ENCODE data around the gene PRPF6.
A peak's percentile ranks its signal among the peaks of the same experiment; 100 is the strongest.

PRPF6 gene

DNA sequence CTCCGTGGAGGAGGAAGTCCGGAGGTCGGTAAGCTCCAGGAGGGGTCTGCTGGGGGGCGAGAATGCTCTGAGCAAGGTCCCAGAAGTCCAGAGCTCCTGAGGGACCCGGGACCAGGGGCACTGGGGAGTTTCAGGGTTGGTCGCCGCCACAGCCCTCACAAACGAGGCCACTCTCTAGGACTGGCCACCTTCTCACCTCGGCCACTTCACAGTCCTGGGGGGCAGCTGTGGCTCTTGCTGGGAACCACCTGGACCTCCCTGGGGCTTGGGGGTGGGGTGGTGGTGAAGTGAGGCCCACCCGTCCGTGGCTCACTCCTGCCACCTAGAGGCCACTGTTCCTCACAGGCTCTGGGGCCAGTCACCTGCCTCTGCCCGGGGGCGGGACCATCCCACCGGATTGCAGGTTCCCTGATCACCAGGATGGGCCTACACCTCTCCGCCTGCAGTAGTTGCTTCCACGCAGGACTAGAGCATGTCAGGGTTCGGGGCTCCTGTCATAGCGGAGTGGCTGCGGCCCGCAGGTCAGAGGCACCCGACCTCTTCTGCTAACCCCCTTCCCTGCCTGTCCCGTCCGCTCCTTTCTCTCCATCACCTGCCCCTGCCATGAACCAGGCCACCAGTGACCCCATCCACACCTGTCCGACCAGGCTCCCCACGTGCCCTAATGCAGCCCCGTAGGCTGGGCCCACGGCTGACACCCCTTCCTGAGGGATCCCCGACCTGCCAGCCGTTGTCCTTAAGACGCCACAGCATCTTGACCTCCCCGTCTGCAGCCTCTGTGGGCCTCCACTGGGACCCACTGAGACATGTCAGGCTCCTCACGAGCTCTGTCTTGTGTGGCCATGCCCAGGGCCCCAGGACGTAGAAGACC, 76.9 kb downstream of the PRPF6 start:
- peak in 38 of 56 donors; percentile 6 to 72 (median 23) for DNase-seq

DNA sequence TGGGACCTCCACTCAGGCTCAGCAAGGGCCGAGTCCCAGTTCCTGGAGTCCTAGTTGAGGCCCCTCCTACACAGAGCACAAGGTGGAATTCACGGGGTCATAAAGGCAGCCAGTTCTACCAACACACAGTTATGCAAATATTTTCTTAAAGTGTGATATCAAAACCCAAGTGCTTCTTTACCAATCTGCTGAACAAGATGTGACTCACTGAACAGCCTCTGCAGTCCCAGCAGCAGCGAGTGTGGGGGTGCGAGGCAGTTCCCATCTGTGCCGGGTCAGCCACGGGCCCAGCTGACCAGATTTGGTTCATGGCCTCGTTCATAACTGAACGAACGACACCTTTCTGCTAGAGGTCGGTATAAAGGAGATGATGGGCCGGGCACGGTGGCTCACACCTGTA, 77.6 kb downstream of the PRPF6 start:
- DNase-seq, result peak in 3 of 56 donors; percentile 15 to 30 (median 21)

DNA sequence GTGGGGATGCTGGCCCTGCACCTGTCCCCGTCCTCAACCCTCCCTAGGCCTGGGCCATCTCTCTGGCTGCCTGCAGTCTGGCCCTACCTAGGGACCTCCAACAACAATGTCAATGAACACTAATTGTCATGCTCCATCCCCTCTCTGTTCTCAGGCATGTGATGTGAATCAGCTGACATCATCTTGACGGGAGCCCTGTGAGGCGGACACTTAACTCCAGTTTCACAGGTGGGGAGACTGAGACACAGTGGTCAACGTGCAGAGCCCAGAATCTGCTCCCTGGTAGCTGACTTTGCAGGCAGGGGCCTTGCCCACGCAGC, 81.3 kb downstream of the PRPF6 start:
- DNase-seq, result peak in 7 of 56 donors; percentile 19 to 57 (median 40)

DNA sequence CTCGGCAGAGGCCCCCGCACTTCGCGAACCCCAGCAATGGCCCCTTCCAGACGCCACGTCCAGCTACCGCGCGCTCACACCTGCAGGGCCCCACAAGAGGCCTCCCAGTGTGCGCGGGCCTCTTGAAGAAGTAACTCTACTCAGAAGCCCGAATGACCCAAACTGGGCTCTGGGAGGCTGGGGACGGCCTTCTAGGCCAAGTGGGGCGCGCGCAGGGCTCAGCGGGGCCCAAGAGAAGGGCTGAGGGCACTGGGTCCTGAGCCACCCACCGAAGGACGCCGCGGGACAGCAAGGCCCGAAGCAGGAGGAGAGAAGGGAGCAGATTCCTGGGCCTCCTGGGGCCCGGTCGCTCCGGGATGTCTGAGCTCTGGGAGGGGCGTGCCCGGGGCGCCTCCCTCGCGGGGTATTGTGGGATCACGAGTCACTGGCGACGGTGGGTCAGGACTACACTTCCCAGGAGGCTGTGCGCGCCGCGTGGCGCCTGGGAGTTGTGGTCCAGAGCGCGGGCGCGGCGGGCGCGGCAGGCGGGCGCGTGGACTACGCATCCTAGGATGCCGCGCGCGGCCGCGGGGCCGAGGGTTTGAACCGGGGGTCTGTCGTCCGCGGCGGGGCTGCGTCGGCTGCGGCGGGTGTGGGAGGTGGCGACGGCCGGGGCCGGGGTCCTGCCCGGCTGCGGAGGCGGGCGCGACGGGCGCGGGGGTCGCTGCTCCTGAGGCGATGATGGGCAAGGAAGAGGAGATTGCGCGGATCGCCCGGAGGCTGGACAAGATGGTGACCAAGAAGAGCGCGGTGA, 81.9 kb downstream of the PRPF6 start, which contains the start of gene TCEA2:
Gene TCEA2, plus strand, starts transcription at position 603 of the 793 bp plus-strand sequence. Its CDS starts 115 bp downstream, at position 718.
- peak; percentile 74 to 99 (median 96) for DNase-seq

DNA sequence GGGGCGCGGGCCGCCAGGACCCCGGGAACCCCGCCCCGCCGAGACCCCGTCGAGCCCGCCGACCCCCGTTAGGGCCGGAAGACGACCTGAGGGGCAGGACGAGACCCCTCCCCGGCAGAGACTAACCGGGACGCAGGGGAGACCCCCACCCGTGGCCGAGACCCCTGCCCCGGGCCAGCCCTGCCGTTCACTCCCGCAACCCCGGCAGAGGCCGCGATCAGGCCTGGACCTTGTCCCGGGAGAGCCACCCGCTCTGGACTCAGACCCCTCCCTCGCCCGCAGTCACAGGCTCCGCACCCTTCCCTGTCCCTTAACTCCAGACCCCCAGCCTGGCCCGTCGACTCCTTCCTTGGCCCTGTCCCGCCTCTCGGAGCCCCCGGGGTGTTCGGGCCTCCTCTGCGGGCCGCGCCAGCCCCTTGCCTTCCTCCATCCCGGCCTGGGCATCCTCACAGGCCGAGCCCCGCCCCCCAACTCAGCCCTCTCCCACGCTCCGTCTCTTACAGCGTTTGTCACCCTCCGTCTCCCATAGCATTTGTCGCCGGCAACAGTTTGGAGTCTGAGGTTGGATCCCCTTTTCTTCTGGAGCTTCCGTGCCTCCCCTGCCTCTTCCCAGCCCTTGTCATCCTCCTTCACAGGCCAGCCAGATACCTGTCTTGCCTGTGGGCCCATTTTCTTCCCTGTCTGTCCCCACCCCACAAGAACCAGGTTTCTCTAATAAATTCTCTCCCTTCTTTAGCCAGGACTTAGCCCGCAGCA, 82.6 kb downstream of the PRPF6 start:
- DNase-seq, result peak in 28 of 56 donors; percentile 8 to 48 (median 30)

DNA sequence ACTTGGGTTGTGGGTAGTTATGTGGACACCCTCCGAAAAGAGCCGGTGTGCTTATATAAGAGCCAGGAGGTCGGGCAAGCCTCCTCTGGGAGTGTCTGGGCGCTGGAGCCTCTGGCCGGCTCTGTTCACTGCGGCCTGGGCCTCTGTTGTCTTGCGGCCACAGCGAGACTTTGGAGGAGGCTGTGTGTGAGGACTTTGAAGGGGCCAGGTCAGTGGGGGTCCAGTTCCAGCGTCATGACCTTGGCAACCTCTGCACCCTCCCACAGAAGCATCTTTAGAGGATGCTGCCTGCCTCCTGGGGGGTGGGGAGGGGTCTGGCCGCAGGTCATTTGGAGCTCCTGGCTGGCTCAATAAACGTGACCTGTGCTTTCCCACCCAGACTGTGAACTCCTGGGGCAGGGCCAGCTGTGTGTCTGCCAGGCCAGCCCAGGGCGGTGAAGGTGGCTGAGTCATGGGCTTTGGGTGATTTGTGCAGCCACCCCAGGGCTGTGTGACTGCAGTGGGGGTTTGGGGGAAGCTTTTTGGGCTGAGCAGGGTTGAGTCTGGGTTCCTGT, 83.3 kb downstream of the PRPF6 start:
- DNase-seq, result peak in 1 of 56 donors; percentile 24

DNA sequence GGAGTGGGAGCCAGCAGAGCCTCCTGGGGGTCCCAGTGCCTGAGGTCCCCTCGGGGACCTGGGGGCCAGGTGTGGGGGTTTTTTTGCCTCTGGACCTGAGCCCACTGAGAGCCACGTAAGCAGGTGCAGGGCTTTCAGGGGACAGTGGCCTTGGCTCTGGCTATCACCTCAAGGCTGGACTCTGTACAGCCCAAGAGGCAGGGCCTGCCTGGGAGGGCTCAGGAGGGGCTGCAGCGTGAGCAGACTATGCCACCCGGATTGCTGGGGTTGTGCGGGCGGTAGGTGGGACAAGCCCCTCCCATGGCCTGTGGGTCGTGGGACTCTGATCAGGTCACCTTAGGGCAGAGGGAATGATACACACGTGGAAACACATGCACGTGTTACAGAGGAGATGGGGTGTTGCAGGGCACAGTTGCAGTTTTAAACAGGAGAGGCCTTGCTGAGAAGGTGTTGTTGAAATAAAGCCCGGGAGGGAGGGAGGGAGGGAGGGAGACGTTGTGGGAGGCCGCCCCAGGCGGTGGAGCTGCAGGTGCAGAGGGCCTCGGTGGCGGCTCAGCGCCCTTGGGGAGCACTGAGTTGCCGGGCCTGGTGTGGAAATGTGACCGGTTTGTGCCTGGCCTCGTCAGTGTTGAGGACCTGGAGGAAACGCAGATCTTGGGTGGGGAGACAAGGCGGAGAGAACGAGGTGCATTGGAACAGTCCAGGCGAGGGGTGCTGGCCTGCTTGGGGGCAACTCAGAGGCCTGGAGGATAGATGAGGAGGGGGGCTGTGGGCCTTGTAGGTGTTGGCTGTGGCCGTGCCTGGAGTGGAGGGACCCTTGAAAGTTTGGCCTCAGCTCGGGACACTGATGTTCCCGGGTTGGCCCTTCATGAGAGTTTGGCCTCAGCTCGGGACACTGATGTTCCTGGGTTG, 84.4 kb downstream of the PRPF6 start:
- no peak for DNase-seq

DNA sequence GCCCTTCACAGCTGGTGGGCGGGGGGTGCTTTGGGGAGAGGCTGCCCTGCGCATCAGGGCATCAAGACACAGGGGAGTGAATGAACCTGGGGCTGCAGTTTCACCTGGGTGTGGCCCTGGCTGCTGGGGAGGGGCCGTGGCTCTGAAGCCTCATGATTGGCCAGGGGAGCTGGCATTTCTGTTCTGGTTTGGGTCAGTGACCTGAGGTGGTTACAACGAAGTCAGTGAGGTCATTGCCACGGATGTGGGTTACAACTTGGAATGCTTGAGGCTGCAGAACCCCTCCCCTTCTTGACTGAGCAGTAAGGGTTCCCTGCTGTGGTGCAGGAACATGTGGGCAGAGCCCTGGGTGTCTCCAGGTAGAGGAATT, 85.0 kb downstream of the PRPF6 start:
- no peak for DNase-seq

DNA sequence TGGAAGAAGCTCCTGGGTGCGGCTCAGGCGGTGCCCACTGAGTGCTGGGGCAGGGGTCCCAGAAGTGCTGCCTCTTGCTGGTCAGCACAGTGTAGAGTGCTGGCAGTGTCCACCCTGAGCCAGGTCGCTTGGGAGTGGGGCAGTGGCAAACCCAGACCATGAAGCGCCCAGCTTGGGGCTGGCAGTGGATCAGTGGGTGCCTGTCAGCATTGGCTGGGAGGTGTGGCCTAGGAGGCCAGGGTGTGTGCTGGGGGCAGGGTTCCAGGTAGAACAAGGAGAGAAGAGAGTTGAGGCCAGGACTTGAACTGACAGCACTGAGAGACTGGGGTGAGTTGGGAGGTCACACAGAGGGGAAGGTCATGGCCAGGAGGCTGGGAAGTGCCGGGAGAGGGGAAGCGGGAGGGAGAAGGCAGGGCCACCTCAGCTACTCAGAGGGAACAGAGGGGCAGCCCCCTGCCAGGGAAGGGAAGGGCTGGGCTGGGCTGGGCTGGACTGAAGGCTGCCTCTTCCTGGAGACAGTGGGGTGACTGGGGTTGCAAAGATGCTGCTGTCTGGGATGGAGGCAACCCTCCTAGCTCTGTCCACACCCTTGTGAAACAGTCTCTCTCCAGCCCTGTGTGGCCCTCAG, 86.2 kb downstream of the PRPF6 start:
- no peak for DNase-seq

DNA sequence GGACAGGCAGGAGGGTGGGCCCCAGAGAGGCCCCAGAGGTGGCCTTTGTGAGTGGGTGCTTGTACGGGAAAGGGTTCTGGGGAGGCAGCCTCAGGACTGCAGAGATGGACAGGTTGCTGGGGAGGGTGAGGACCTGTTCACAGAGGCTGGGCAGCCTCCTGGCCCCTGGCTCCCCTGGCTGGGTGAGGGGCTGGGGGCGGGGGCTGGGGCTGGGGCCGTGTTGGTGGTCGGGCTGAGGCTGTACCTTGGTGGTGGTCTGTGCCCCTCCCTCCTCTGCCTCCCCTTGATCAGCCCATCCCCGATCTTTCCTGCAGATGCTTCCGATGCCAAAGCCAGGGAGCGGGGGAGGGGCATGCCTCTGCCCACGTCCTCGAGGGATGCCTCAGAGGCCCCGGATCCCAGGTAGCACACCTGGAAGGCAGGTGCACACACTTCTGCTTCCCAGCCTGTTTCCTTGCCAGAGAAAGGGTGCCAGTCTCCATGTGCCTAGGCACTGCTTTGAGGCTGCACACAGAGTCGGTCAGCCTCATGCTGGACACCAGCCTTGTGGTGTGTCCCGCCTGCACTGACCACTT, 86.9 kb downstream of the PRPF6 start:
- no peak for DNase-seq

DNA sequence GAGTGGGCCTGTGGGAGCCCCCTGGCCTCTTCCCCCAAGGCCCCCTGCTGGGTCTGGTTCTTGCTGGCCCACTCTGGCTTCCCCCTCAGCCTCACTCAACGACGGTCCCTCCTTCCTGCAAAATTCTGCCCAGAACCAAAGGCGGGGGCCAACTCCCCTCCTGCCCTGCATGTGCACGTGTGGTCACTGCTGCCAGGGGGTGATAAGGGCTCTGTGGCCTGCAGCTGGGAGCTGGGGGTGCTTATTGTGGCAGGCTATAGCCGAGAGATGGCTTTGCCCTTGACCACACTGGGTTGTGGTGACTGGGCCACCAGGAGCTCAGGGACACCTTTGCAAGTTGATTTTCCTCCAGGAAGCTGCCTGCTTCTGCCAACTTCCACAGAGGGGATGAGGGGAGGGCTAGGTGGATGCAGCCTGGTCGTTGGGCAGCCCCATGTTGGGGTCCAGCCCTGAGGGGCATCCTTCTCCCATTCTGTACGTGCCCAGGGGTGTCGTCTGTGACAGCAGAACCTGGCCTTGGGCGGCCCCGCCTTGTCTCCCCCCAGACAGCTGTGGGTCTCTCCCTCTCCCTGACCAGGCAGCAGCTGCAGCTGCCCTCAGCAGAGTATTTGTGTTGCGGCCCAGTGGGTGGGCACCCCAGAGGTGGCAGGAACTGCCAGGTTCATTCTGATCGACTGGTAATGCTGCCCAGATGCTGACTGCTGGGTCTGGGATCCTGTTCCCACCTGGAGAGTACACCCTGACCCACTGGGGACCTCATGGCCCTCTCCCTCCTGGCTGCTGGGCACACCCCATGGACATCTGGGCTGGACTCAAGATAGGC, 87.7 kb downstream of the PRPF6 start:
- no peak for DNase-seq

DNA sequence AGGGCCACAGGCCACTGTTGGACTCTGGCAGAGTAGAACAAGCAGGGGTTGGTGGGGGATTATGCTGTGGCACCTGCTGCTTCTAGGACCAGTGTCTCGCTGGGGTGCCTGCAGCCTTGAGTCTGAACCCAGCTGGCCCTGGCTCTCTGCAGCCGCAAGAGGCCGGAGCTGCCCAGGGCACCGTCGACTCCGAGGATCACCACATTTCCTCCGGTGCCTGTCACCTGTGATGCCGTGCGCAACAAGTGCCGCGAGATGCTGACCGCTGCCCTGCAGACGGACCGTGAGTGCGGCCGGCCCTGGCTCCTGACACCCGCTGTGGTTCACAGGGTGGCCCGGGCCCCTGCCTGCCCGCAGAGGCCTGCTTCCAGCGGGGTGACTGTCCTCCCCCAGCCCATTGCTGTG, 88.3 kb downstream of the PRPF6 start:
- no peak for DNase-seq

DNA sequence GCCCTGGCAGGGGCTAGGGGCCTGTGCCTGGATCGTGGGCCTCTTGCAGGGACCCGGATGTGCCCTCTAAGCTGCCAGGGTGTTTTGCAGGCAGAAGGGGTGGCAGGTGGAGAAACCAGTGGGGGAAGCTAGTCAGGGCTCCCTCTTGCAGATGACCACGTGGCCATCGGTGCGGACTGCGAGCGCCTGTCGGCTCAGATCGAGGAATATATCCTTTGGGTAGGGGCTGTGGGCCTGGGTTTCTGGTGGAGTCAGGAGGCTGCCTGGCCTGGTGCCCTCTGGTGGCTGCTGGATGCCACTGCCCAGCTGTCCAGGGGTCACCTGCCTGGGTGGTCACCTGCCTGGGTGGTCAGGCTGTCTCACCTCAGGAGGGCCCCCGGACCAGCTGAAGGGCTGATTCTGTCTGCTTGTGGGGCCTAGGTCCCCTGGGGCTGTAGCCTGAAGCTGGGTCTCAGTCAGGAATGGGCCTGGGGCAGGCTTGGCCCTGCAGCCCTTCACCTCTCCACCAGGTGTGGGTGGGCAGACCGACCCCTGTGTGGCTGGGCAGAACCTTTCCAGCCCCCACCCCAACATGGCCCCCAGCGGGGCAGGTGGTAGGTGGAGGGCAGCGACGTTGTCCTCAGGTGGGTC, 88.8 kb downstream of the PRPF6 start:
- DNase-seq, result peak in 3 of 56 donors; percentile 11 to 20 (median 20)

DNA sequence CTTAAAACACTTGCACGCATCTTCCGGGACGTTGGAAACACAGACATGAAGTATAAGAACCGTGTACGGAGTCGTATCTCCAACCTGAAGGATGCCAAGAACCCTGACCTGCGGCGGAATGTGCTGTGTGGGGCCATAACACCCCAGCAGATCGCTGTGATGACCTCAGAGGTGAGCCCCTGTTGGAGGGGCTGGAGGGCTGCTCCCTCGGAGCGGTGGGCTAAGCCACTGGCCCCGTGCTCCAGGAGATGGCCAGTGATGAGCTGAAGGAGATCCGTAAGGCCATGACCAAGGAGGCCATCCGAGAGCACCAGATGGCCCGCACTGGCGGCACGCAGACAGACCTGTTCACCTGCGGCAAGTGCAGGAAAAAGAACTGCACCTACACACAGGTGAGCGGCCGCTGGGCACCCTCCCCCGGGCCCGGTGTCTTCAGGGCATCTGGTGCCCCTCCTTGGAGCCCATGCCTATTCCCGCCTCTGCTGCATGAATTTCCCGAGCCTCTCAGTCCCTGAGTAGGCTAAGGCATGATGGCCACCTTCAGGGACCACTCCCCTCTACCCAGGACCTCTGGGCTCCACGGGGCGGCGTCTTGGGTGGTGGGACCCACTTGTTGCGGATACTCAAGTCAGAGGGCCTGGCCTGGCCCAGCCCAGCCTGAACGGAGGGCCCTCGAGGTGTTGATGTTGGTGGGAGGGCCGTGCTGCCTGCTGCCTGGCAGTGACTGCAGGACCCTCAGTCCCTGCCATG, 89.5 kb downstream of the PRPF6 start:
- DNase-seq, result no peak

DNA sequence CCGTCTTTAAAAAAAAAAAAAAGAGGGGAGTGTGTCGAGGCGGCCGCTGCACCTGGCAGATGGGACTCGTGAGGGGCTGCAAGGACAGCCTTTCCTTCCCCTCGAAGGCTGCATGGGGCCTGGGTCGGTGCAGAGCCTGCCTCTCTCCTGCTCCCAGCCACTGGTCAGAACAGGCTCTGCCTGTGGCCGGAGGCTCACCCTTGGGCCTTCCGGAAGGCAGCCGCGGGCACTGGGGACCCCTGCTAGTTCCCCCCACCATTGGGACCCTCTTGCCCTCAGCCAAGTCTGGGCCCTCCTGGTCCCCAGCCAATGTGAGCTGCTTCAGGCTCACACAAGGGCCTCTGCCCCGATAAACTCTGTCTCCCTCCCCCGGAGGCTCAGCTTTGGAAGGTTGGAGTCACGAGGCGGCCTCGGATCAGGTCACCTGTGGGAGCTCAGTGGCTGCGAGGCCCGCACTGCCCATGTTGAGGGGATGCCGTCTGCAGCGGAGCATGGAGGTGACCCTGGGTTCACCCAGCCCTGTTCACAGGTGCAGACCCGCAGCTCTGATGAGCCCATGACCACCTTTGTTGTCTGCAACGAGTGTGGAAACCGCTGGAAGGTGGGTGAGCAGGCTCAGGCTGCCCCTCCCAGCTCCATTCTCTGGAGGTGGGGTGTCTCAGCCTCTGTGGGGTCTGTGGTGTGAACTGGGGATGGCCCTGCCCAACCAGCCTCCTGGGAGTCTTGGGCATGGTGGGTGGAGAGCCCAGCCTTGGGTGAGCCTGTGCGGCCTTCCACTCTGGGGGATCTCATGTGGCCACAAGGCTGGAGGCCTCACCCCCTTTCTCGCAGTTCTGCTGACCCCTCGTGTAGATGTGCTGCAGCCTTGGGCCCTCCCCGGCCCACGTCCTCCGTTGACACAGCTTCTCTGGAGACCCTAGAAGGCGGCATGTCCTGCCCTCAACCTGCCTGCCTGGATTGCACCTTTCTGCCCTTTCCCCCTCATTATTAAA, 90.7 kb downstream of the PRPF6 start:
- DNase-seq, result no peak

DNA sequence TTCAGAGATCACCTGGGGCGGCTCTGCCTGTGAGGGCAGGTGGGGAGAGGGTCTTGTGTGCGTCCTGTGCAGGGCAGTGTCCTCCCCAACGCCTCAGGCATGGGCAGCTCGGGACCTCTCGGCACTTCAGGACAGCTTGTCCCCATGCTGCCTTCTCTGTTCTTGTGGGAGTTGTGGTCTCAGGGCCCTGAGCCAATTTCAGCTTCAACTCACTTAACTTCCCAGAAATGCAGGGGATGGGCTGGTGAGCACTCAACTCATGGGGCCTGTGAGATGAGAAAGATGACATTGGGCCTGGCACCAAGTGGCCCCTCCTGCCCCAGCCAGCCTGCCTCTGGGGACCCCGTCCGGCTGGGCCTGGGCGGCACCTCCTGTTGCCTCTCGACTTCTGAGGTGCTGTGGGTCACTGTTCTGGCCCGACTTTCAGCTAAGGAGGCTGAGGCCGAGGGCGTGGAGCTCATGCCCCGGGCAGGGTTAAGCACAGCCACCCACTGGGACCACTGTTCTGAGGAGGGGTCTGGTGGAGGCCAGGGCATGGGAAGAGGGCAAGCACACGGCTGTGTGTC, 91.6 kb downstream of the PRPF6 start:
- no peak for DNase-seq

Measured in nucleus accumbens (tissue), 56 donors.